NT2/D1 (cell line): Measurements from ENCODE around the gene GIMAP1.

Source experiments
- YY1 ChIP-seq: IDR thresholded peaks from 2 replicates; pipeline ENCODE4 v1.6.1; 2011; ENCODE audit not compliant: insufficient read length, insufficient read depth
- ZNF274 ChIP-seq: IDR thresholded peaks from 2 replicates; pipeline ENCODE4 v1.6.1; 2011; ENCODE audit warnings: mild to moderate bottlenecking, low read depth, low read length

GRCh38 chr7:150759479-150759878 lies 43.1 kb downstream of the GIMAP1 start:
- TF ChIP-seq ZNF274 (no peak), YY1 (no peak)
